Measurements from ENCODE around the gene DYRK1B.

DYRK1B gene

GRCh38 chr19:39797083-39797482 is 36.9 kb downstream of the DYRK1B start:
- no peak for DNase-seq (ENCODE audit: low read depth)
- no peak for TF ChIP-seq CTCF (IDR thresholded peaks at IDR 0.05; ENCODE audit: low read depth, low read length, missing control alignments)
- in situ Hi-C loops (cut with HindIII; ENCODE audit: low sequenced_read_pairs) = no loop called here
- no peak overlapping the region for H3K4me3 ChIP-seq (ENCODE audit: low read depth, low read length)

- in situ Hi-C loops (cut with HindIII; ENCODE audit: low sequenced_read_pairs) = no loop called here
- no peak overlapping the region for H3K4me3 ChIP-seq (ENCODE audit: low read depth, low read length)
- no peak for TF ChIP-seq CTCF (IDR thresholded peaks at IDR 0.05; ENCODE audit: low read depth, low read length, missing control alignments)
These were observed 37.9 kb downstream of the DYRK1B start for GRCh38 chr19:39796000-39796498.

GRCh38 chr19:39795001-39795400 is 39.0 kb downstream of the DYRK1B start:
- no peak overlapping the region for H3K4me3 ChIP-seq (ENCODE audit: low read depth, low read length)
- no peak for TF ChIP-seq CTCF (IDR thresholded peaks at IDR 0.05; ENCODE audit: low read depth, low read length, missing control alignments)

More at GRCh38 chr19:39796000-39796498, 37.9 kb downstream of the DYRK1B start:
- no peak for DNase-seq (ENCODE audit: low read depth)

GRCh38 chr19:39792999-39793546 is 40.9 kb downstream of the DYRK1B start:
- TF ChIP-seq CTCF (IDR thresholded peaks at IDR 0.05; ENCODE audit: low read depth, low read length, missing control alignments) = peak; percentile 94
- H3K4me3 ChIP-seq (ENCODE audit: low read depth, low read length) = peak overlapping the region; percentile 45
- in situ Hi-C loops (cut with HindIII; ENCODE audit: low sequenced_read_pairs) = no loop called here
- DNase-seq (ENCODE audit: low read depth) = peak; percentile 45

More at GRCh38 chr19:39795001-39795400, 39.0 kb downstream of the DYRK1B start:
- no peak for DNase-seq (ENCODE audit: low read depth)
- in situ Hi-C loops (cut with HindIII; ENCODE audit: low sequenced_read_pairs) = no loop called here

GRCh38 chr19:39788244-39788643 is 45.7 kb downstream of the DYRK1B start:
- DNase-seq (ENCODE audit: low read depth) = no peak
- TF ChIP-seq CTCF (IDR thresholded peaks at IDR 0.05; ENCODE audit: low read depth, low read length, missing control alignments) = no peak
- in situ Hi-C loops (cut with HindIII; ENCODE audit: low sequenced_read_pairs) = no loop called here
- no peak overlapping the region for H3K4me3 ChIP-seq (ENCODE audit: low read depth, low read length)

GRCh38 chr19:39780894-39781293 is 53.1 kb downstream of the DYRK1B start:
- no peak for TF ChIP-seq CTCF (IDR thresholded peaks at IDR 0.05; ENCODE audit: low read depth, low read length, missing control alignments)
- in situ Hi-C loops (cut with HindIII; ENCODE audit: low sequenced_read_pairs) = loop anchor here (5.0 kb wide), 1 partner anchor 61 kb away; no protein-coding TSS in a partner anchor
- H3K4me3 ChIP-seq (ENCODE audit: low read depth, low read length) = no peak overlapping the region
- no peak for DNase-seq (ENCODE audit: low read depth)

Measured in astrocyte of the cerebellum (primary cell).